IPS-18c (cell line): ENCODE measurements around the gene KIF21B.
"Not testable (repeated sequence)": the region's sequence is repeated elsewhere in the genome, so short reads cannot be mapped to it uniquely, and the experiment has no call there.

ENCODE experiments used
- H3K4me3 ChIP-seq: 2 replicates; pipeline ENCODE4 v1.7.0; 2013; ENCODE audit warnings: low read depth, mild to moderate bottlenecking, low read length, moderate library complexity; ENCODE audit not compliant: insufficient read depth
- H3K9me3 ChIP-seq: one replicate; pipeline ENCODE4 v1.6.1; 2013; ENCODE audit warnings: mild to moderate bottlenecking, low read length, moderate library complexity; ENCODE audit not compliant: control insufficient read depth, insufficient read depth

Gene KIF21B

DNA sequence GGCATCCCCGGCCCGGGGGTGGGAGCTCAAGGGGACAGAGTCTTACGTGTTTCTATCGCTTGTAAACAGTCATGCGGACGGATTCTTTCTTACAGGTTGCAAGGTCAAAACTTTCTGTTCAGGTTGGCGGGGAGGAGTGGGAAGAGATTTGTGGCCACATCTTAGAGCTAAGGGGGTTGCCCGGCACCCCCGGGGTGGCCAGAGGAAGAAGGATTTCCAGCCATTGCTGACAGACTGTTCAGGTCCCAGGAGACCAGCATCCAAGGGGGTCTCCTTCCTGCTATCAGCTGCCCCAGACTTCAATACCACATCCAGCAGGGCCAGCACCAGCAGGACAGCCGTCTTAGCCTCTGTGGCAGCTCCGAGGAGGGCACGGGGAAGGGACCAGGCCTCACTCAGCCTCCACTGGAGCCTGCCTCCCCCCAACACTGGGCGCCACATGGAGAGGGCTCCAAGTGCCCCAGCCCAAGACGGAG is 52.0 kb downstream of the KIF21B start:
- no peak overlapping the region for H3K4me3 ChIP-seq
- H3K9me3 ChIP-seq = peaks cover 2% of the 10 kb centered on the region

GRCh38 chr1:200970771-200971427 is 52.6 kb downstream of the KIF21B start:
- no peak overlapping the region for H3K4me3 ChIP-seq

DNA sequence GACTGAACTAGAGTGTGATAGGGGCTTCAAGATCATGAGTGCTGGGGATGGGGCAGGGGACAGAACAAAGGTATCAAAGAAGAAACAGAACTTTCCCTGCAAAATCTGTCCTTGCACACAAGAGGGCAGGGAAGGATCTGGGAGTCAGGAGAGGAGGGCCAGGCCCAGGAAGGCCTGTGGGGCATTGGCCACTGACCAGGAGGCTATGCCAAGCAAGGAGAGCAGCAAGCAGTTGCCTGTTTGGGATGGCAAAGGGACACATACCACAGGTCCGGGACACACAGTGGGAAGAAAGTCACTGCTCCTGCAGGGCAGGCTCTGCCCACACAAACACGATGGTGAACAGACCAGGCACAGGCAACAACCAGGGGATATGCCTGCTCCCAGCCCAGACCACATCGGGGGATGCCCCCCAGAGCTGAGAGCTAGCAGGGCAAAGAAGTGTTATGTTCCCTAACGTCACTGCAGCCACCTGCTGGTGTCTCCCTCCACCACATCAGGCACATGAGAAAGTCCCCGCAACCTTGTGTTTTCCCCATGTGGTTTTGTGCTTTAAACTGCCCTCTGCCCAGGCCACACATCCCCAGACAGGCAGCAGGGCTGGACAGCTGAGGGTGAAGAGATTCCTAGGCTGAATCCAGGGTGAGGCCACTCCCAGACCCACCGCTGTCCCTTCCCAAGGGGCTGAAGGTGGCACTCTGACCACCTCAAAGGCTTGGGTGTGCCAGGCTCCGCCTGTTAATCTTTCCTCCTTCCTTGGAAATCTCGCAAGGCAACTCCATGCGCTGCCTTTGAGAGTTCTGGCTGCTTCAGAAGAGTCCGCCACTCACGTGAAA is 53.6 kb downstream of the KIF21B start:
- no peak overlapping the region for H3K4me3 ChIP-seq
- peaks cover 4% of the 10 kb centered on the region for H3K9me3 ChIP-seq

More at GRCh38 chr1:200970771-200971427, 52.6 kb downstream of the KIF21B start:
- H3K9me3 ChIP-seq = peaks cover 2% of the 10 kb centered on the region

DNA sequence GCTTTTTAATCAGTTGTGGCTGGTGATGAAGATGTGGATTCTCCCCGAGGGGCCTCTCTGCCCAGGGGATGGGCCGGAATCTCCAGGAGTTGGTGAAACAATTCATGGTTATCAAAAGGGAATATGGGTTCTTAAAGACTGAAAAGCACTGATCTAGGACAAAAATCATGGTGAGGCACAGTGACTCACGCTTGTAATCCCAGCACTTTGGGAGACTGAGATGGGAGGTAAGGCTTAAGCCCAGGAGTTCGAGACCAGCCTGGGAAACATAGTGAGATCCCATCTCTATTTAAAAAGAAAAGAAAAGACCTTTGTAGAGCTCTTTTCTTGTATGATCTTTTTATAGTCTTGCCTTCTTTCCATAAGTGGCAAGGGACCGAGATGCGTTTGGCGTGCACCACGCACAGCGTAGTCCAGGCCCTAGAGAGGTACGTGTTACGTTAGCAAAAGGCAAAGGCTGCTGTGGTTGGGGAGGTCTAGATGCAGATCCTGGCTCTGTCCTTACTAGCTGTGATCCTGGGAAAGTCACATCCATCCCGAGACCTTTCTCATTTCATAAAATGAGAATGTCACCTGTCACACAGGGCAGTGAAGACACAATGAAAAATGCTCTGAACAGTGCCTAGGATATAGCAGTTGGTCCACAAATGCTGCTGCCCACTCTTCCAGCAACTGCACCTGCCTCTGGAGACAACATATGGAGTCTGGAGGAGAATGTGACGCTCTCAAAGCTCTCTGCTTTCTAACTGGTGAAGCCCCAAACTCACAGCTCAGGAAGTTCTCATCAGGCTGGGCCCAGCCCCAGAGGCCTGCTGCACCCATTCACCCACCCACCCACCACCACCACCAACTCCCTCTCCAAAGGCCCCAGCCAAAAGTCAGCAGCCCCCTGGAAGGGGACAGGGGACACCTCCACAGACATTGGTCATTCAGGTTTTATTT is 54.8 kb downstream of the KIF21B start:
- peaks cover 4% of the 10 kb centered on the region for H3K9me3 ChIP-seq
- no peak overlapping the region for H3K4me3 ChIP-seq

DNA sequence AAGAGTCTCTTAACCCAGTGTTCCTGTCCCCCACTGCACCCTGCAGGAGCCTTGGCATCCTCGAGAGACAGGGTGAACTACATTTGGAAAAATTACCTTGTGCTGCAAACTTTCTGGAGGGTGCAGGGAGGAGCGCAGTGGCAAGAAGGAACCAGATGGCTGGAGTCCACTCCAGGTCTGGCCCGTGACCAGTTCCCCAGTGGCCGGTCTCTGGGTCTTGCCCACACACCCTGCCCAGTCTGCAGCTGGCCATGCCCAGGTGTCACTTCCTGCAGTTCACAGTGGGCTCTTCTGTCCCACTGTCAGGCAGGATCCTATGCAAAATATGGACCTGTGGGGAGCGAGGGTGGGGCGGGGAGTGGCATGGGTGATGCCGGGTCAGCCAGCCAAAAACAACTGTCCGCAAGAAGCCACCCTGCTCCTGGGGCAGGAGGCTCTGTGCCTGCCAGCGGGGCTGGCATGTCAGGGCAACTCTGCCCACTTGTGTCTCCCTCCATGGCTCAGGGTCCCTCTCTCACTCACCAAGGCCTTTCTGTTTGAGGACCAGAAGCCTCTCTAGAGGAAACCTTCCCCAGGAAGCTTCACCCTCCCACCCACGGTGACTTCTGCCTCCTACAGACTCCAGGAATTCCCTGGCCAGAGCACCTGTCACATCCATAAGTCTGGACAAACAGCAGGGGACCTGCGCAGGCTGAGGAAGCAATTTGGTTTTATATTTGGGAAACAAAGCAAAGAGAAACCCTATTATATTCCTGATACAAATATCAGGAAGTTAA is 55.6 kb downstream of the KIF21B start:
- Histone ChIP-seq H3K9me3 (peaks cover 4% of the 10 kb centered on the region), H3K4me3 (no peak overlapping the region)

- Histone ChIP-seq H3K4me3 (no peak overlapping the region), H3K9me3 (peaks cover 4% of the 10 kb centered on the region)
Observed at GRCh38 chr1:200966934-200967333, 56.6 kb downstream of the KIF21B start.

GRCh38 chr1:200965111-200965805 is 58.3 kb downstream of the KIF21B start:
- Histone ChIP-seq H3K4me3 (no peak overlapping the region; the same call in 1 of the 2 replicates), H3K9me3 (peaks cover 4% of the 10 kb centered on the region)

DNA sequence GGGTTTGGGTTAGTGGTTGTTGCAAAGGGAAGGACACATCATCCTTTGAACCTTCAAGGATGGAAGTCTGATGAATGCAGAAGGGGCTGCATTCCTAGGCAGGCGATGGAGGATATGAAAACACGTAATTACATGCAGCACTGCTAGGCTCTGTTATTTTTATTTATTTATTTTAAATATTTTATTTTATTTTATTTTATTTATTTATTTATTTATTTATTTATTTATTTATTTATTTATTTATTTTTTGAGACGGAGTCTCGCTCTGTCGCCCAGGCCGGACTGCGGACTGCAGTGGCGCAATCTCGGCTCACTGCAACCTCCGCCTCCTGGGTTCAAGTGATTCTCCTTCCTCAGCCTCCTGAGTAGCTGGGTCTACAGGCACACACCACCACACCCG is 59.6 kb downstream of the KIF21B start:
- H3K4me3 ChIP-seq, H3K9me3 ChIP-seq: not testable (repeated sequence)

- Histone ChIP-seq H3K4me3 (no peak overlapping the region), H3K9me3 (peaks cover 2% of the 10 kb centered on the region)
Observed at GRCh38 chr1:200963076-200963475, 60.4 kb downstream of the KIF21B start.

DNA sequence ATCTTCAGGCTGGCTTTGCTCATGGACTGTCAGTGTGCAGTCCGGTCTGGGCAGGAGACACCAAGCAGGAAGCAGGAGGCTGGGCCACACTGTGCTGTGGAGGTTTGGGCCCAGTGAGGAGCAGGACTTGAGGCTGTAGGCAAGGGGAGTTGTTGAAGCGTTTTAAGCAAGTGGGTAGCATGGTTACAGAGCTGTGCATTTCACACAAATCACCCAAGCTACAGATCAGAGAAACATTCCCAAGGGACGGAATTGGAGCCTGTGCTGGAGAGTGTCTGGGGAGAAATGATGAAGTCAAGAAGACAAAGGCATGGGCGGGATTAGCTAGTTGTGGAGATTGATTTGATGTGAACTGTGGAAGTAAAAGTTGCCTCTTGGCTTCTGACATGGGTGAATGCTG is 60.9 kb downstream of the KIF21B start:
- no peak overlapping the region for H3K4me3 ChIP-seq
- H3K9me3 ChIP-seq = peaks cover 2% of the 10 kb centered on the region

DNA sequence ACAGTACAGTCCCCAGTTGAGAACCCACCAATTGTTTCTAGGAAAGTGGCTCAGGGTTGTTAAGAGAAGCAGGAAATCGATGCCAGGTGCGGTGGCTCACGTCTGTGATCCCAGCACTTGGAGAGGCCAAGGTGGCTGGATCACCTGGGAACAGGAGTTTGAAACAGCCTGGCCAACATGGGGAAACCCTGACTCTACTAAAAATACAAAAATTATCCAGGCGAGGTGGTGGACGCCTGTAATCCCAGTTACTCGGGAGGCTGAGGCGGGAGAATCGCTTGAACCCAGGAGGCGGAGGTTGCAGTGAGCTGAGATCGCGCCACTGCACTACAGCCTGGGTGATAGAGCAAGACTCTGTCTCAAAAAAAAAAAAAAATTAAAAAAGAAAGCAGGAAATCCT is 61.4 kb downstream of the KIF21B start:
- not testable (repeated sequence) for H3K9me3 ChIP-seq, H3K4me3 ChIP-seq

GRCh38 chr1:200960948-200961340 is 62.6 kb downstream of the KIF21B start:
- peaks cover 2% of the 10 kb centered on the region for H3K9me3 ChIP-seq

GRCh38 chr1:200960236-200960947 is 63.1 kb downstream of the KIF21B start:
- no peaks in the 10 kb centered on the region for H3K9me3 ChIP-seq
- no peak overlapping the region for H3K4me3 ChIP-seq

More at GRCh38 chr1:200960948-200961340, 62.6 kb downstream of the KIF21B start:
- no peak overlapping the region for H3K4me3 ChIP-seq

- Histone ChIP-seq H3K4me3 (no peak overlapping the region), H3K9me3 (no peaks in the 10 kb centered on the region)
Observed at GRCh38 chr1:200959411-200959921, 64.0 kb downstream of the KIF21B start.

DNA sequence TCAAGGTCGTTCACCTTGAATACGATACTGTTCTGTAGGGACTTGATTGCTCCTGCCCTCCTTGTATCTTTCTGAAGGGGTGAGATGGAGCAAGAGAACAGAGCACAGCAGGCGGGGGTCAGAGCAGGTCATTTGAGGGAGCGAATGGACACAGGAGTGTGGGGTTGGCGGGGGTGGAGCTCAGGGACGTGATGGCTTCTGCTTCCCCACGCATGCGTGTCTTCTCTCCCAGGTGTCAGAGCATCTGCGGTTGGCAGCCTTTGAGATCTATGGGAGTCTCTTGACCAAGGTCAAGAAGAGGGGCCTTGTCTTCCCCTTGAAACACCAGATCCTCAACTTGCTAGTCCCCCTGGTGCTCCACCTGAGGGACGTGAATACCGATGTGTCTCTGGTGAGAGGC is 64.9 kb downstream of the KIF21B start:
- no peaks in the 10 kb centered on the region for H3K9me3 ChIP-seq
- H3K4me3 ChIP-seq = no peak overlapping the region
